Adipose tissue (tissue), 3 donors: ENCODE data around the gene KCNT1. TPM values are rescaled to one million over a fixed set of nuclear protein-coding genes. Genes with fewer than 3 reads are reported as not detected.
"Not testable (repeated sequence)": the region's sequence is repeated elsewhere in the genome, so short reads cannot be mapped to it uniquely, and the experiment has no call there.

ENCODE experiments used
- H3K27ac ChIP-seq: one replicate; pipeline ENCODE4 v1.5.1; 2013; ENCODE audit warnings: low read depth, low read length
- WGBS, 3 donors: extraction: QIAGEN DNeasy Blood & Tissue Kit; methylation state at CpG; one replicate each; pipeline ENCODE4 v1.1.7; 2013; 5-methylcytosine and 5-hydroxymethylcytosine counted together
- polyA plus RNA-seq, 3 donors: library from polyadenylated mRNA; stranded (reverse); fragments of 200-250 nt; gene quantifications; one replicate each; pipeline ENCODE4 v1.2.3, GENCODE V29; 2013
- donor health status: healthy with polysubstance abuse.
- donor health status: Bipolar disorder and iron deficiency.
- donor health status: healthy.

KCNT1 gene
- polyA plus RNA-seq, 3 donors, result 0.09 to 1.0 (median 0.34) TPM

DNA sequence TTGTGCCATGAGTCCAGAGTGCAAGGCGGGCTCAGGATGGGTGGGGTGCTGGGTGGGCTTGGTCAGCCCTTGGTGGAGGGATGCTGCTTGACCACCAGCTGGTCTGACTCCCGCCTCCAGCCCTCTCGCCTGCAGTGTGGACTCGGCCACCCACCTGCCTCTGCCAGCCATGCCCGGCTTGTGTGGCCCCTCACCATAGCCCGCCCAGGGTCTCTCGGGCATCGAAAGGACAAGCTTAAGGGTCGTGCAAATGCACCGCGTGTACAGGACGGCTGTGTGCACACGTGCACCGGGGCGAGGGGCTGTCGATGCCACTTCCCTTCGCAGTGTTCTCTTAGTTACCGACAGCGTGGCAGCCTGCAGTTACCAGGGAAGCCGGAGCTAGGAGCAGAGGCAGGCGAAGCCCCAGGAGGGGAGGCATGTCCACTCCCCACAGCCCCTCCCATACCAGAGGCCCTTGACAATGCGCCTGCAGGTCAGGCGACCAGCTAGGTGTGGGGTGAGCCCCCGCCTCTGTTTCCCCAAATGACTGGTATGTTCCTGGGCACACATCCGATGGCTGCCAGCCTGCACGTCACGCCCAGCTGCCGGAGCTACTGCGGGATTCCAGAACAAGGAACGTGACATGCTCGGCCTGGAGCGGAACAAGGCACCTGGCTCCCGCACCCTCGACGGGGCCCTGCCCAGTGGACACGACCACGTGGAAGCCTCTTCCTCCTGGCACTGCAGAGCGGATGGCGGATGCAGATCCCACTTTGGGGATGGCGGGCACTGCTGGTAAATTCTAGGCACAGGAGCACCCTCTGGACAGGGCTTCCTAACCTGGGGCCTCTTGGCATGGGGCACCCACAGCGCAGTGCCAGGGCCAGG is 31.0 kb upstream of the KCNT1 start:
- H3K27ac ChIP-seq, result no peak overlapping the region
- 81 to 88% (median 87%) methylated on average over 40 to 41 of the region's 41 CpGs for WGBS, 3 donors

DNA sequence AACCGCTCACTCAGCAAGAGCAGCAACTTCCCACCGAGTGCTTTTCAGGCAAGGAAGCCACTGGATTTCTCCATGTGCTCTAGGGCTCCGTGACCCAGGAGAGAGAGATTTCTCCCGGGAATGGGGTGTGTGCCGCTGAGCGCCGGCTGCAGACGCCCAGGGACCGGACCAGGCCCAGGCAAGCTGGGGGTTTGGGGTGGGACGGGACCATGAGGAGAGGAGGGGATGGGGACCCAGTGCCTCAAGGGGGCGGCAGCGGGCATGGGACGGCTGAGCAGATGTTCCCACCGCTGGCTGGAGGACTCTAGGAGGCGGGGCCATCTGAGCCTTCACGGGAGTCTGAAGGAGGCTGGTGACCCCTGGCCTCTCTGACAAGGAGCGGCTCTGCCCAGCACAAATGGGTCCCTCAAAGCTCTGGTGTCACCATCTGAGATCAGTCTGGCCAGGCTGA is 30.4 kb upstream of the KCNT1 start:
- WGBS, 3 donors, result 40 to 53% (median 47%) methylated on average over 13 to 17 of the region's 17 CpGs

DNA sequence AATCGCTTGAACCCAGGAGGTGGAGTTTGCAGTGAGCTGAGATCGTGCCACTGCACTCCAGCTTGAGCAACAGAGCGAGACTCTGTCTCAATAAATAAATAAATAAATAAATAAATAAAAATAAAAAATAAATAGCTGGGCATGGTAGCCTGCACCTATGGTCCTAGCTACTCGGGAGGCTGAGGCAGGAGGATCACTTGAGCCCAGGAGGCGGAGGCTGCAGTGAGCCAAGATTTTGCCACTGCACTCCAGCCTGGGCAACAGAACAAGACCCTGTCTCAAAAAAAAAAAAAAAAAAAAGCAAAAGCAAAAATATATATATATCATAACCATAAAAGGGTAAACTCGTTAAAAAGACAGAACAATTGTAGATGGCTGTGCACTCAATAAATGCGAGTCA is 29.2 kb upstream of the KCNT1 start:
- H3K27ac ChIP-seq, result not testable (repeated sequence)
- 82 to 92% (median 87%) methylated on average over 7 of the region's 7 CpGs for WGBS, 3 donors

More for the DNA sequence above, 30.4 kb upstream of the KCNT1 start:
- no peak overlapping the region for H3K27ac ChIP-seq

DNA sequence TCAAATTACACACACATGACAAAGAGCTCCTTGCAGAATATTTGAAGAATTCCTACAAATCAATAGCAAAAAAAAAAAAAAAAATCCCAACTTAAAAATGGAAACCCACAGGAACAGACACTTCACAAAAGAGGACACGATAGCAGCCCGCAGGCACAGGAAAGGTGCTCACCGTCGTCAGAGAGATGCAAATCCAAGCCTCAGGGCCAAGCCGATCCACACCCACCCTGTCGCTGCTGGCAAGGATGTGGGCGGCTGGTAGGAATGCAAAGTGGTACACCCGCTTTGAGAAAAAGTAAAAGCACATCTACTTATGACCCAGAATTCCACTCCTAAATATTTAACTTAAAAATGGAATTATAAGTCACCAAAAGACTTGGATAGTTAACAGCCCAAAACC is 28.0 kb upstream of the KCNT1 start:
- no peak overlapping the region for H3K27ac ChIP-seq
- WGBS, 3 donors, result 65 to 87% (median 81%) methylated on average over 8 of the region's 8 CpGs

DNA sequence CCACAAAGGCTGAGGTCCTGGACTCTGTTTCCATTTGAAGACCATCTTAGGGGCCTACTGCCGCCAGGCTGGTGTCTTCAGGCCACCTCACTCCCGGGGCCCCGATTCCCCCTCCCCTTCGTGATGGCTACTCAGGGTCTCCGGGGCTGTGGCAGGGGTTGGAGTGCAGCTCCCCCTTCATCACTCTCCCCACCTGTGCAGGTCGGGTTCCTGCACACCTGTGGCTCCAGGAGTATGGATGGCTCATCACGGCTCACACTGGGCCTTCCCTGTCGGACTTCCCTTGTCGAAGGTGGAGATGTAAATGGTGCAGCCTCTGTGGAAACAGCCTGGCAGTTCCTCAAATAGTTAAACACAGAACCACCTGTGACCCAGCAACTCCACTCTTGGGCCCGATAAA is 27.0 kb upstream of the KCNT1 start:
- 65 to 74% (median 73%) methylated on average over 10 of the region's 10 CpGs for WGBS, 3 donors
- H3K27ac ChIP-seq, result no peak overlapping the region

DNA sequence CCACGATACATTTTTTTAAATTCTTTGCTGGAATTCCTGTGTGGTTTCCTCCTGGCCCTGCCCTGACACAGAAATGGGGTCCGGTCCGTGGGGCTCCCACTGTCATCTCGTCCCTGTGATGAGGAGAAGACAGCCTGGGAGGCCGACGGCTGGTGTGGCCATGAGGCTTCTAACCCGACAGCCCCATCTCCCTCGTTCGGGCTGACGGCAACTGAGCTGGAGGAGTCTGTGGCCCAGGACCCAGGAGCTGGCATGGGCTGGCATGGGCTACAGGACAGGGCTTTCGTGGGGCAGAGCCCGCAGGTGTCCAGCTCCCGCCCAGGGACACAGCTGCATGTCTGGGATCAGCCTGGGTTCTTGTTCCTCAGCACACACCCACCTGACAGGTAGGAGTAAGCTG is 25.1 kb upstream of the KCNT1 start:
- H3K27ac ChIP-seq, result no peak overlapping the region
- WGBS, 3 donors, result 73 to 86% (median 83%) methylated on average over 13 of the region's 13 CpGs

DNA sequence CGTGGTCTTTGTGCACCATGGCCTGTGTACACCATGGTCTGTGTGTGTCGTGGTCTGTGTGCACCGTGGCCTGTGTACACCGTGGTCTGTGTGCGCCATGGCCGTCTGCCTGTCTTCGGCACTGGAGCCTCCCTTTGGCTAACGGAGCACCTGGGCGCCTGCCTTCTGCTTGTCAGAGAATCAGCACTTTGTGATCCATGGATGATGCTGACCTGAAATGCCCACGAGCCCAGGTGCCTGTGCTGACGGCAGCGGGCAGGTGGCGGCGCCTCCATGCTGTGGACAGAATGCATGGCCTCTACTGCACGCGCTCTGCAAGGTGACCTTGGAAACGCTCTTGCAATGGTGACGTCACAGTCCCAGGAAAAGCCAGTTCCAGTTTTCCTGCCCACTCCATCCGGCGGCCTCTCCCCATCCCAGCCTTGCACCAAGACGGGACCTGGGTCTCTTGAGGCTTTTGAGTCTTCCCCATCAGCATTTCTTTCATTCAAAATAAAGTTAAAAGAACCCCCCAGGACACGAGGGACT is 24.3 kb upstream of the KCNT1 start:
- no peak overlapping the region for H3K27ac ChIP-seq
- 69 to 82% (median 82%) methylated on average over 22 of the region's 22 CpGs for WGBS, 3 donors

DNA sequence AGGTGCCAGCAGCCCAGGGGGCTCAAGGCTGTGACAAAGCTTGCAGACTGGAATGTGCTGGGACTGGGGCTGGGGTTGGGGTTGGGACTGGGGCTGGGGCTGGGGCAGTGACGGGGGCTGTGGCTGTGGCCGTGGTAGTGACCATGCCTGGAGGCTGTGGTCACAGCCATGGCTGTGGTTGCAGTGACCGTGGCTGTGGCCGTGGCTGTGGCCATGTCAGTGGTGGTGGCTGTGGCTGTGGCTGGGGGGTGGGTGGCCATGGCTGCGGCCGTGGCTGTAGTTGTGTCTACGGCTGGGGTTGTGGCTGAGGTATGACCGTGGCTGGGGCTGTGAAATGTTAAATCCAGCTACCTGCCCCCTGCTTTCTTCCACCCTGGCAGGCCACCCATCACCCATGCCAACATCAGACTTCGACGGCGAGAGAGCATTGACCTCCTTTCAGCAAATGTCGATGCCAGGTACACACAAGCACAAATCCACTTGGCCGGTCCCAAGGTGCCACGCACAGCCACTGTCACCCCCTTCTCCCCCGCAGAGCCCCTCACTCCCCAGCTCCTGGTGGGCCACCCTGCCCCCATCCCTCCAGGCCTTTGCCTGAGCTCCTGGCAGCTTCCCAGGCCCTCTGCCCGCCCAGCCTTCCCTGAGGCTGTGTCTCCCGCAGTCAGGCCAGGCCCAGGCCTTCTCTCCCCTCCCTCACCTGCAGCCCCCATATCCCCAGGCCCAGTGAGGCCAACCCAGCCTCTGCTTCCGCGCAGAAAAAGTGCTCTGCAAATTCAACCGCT is 23.6 kb upstream of the KCNT1 start:
- WGBS, 3 donors, result 84 to 88% (median 86%) methylated on average over 19 to 20 of the region's 20 CpGs

DNA sequence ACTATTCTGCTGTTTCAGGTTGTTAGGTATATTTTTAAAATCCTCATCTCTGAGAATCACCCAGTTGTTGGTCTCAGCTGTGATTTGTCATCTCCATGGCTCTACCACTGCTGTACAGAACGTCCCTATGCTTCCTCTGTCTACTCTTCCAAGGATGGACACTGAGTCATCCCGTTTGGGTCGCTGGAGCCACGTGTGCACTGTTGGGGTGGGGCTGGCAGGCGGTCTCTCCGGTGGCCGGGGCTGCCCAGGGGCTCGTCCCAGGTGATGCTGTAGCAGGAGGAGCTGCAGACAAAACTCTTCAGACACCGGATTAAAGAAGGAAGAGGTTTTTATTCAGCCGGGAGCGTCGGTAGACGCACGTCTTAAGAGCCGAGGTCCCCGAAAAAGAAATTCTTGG is 21.9 kb upstream of the KCNT1 start:
- 61 to 68% (median 65%) methylated on average over 16 of the region's 16 CpGs for WGBS, 3 donors

More for the DNA sequence above, 23.6 kb upstream of the KCNT1 start:
- H3K27ac ChIP-seq, result no peak overlapping the region

DNA sequence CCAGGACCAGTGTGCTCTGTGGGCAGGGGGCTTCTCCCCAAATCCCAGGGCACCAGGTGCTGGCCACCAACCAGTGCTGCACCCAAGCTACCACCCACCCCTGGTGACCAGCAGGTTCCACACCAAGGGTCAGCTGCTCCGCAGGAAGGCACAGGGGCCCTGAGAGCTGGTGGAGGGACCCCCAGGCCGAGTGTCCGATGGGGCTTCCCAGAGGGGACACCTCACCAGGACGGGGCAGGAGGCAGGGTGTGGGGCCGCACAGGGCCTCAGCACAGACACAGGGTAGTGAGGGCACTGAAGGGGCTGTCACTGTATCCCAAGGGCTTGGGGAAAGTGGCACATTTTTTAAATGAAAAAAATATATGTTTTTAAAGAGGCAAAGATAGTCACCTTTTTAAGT is 20.8 kb upstream of the KCNT1 start:
- no peak overlapping the region for H3K27ac ChIP-seq
- 72 to 93% (median 85%) methylated on average over 5 of the region's 5 CpGs for WGBS, 3 donors

More for the DNA sequence above, 21.9 kb upstream of the KCNT1 start:
- no peak overlapping the region for H3K27ac ChIP-seq

DNA sequence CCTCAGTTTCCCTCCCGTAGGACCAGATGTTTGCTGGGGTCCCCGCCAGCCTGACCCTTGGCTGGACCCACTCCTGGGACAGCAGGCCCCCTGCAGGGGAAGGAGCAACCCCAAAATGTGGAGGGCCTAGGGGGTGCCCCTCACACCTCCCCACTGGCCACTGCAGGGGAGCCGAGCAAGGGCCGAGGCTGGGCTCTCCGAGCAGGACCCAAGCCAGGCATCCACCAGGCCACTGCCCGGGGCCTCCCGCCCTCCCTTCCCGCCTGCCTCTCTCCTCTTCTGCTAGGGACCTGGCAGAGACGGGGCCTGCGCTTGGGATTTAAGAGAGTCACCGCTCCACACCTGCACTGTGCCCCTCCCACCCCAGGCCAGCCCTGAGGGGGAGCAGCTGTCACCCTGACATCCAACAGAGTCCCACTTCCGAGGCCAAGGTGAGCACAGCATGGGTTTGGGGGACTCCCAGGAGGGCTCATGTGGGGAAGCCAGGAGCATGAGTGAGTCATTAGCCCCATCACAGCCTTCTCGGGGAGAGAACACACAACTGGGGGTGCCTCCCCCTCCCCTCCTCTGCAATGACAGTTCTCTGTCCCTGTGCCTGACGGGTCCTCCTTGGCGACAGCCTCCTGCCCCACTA is 18.5 kb upstream of the KCNT1 start:
- no peak overlapping the region for H3K27ac ChIP-seq
- WGBS, 3 donors, result 56 to 68% (median 68%) methylated on average over 13 to 15 of the region's 15 CpGs

DNA sequence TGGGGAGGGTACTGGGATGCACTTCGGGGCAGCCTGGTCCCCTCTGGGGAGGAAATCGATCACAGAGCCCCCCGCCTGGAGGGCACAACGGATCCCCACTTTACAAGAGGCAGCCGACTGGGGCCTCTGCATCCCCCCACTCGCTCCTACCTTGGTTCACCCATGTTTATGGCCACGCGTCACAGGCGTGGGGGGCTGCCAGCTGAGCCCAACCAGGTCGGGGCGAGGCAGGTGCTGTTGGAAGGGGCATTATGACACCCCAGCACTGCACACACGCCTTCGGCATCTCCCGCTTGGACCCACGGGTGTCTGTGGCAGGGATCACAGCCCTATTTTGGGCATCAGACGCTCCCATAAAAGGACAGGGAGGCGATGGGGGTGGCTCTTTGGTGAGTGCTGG is 17.3 kb upstream of the KCNT1 start:
- 71 to 79% (median 76%) methylated on average over 17 of the region's 17 CpGs for WGBS, 3 donors

DNA sequence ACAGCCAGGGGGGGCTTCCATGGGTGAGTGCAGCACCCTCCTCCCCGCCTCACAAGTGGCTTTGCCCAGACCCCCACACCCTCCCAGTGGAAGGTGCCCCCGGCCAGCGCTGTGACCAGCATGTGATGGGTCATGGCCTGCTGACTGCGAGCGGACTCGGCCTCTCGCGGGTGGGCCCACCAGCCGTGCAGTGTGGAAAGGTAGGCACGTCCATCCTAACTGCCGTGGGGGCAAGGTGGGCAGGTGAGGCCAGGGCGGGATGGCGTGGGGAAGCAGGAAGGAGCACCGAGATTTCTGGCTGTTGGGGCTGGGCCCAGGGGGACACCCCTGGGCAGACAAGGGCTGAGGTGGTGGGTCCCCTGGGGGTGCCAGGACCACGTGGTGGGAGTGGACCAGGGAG is 14.8 kb upstream of the KCNT1 start:
- WGBS, 3 donors, result 86 to 89% (median 88%) methylated on average over 15 of the region's 15 CpGs
- H3K27ac ChIP-seq, result no peak overlapping the region

More for the DNA sequence above, 17.3 kb upstream of the KCNT1 start:
- no peak overlapping the region for H3K27ac ChIP-seq

DNA sequence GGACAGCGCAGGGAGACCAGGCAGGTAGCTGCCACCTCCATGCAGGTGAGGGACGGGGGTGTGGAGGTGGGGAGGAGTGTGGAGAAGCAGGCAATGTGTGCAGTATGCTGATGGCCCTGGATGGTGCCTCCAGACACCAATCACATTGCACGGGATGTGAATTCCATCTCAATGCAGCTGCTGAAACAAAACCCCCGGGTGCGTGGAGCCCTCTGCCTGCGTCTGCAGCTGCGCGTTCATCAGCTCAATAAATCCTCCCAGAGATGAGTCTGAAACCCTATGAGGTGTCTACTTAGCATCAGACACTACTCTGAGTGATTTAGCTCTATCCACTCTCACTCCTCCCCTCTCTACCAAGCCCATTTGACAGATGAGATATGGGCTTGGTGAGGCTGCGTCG is 13.0 kb upstream of the KCNT1 start:
- whole genome bisulfite sequencing, 3 donors, result 74 to 80% (median 79%) methylated on average over 10 of the region's 10 CpGs
- no peak overlapping the region for H3K27ac ChIP-seq

DNA sequence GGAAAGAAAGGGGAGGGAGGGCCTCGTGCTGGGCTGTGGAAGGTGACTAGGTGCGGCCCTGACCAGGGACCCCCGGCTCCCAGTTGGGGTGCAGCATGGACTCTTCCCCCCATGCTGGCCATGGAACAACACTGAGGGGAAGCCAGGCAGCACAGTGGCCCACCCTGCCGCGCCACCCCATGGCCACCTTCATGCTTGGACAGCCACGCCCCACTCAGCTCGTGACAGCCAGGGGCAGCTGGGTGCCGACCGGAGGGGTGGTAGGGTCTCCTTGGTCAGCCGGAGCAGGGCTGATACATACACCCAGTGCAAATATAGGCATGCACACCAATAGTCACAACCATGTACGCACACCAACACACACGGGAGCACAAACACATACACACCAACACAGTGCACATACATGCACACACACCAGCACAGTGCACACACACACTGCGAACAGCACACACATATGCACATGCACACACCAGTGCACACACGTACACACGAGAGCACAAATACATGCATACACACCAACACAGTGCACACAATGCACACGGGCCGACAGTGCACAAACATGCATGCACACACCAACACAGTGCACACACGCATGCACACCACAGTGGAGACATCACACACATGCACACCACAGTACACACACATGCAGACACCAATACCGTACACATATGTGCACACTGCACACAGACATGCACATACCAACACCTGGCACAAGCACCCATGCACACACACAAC is 11.0 kb upstream of the KCNT1 start:
- H3K27ac ChIP-seq, result no peak overlapping the region
- 85 to 92% (median 91%) methylated on average over 19 of the region's 19 CpGs for WGBS, 3 donors

DNA sequence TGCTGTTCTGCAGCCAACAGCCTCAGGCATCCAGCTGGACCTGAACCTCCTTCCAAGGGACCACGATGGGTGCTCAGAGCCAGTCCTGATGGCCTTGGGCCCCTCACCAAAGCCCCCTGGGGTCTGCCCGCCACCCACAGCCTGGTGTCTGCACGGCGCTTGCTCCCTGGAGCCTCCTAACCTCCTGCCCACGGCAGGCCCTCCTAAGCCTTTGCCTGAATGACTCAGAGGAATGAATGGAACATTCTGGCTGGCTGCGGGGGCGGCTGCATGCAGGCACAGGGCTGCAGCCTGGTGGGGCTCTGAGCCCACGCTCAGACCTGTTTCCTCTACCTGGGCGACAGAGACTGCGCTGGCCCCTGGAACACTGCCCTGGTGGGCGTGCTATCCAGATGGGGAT is 9.6 kb upstream of the KCNT1 start:
- WGBS, 3 donors, result 69 to 74% (median 71%) methylated on average over 11 of the region's 11 CpGs
- H3K27ac ChIP-seq, result no peak overlapping the region

DNA sequence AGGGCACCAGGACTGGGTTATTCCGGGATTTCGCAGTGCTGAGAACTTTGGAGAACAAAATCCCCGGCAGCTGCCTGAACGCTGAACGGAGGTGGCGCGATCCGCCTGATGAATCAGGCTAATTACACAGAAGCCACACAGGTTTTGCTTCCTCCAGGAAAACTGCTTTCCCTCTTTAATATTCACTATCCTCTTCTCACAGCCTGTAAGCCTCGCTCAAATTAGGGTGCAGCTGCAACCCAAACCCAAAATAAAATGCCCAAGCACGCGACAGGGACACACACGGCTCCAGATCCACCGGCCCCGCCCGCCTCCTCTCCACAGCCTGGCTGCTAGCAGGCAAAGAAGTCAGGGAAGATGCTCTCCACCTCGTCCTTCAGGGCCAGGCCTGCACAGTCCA is 8.7 kb upstream of the KCNT1 start:
- WGBS, 3 donors, result 63 to 76% (median 76%) methylated on average over 16 of the region's 16 CpGs
- no peak overlapping the region for H3K27ac ChIP-seq

DNA sequence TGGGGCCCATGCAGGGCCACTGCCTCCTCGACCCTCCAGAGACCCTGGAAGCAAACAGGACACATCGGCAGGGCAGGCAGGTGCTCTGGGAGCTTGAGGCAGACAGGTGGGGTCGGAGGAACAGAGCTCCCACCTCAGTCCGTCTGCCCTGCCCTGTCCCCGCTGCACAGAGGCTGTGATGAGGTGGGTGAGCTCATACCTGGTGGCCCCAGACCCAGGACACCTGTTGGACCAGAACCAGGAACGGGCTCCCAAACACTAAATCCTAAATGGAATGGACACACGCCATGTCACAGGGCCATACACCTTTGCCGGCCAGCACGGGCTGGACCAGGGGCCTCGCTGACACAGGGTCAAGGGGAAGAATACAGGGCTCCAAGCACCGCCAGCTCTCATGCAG is 8.2 kb upstream of the KCNT1 start:
- WGBS, 3 donors, result 65 to 79% (median 74%) methylated on average over 11 of the region's 11 CpGs
- H3K27ac ChIP-seq, result no peak overlapping the region
